GM12878 (cell line): Measurements from ENCODE around the gene OR2A12. TPM values are rescaled to one million over a fixed set of nuclear protein-coding genes. Genes with fewer than 3 reads are reported as not detected.

Experiments used
- ATAC-seq: fragments of 200-7000 bp; cut with Tn5 transposase; 3 replicates; pipeline ENCODE4 v1.9.1; 2020; ENCODE audit warnings: mild to moderate bottlenecking, moderate library complexity
- BruUV-seq: library from RNA; stranded (reverse); fragments of 400-500 nt; replicated peaks from 2 replicates; lab custom pipeline; 2021; lab: Mats Ljungman, UMichigan
- CTCF ChIA-PET: fragments of 300-600 bp; sonication (Branson Sonifier 250); formaldehyde crosslinking; extraction: SDS; loops from one replicate; lab custom pipeline; 2021; ENCODE audit warnings: inconsistent platforms; lab: Yijun Ruan, JAX
- POLR2A ChIA-PET: fragments of 350-600 bp; formaldehyde crosslinking; extraction: SDS; loops from one replicate; lab custom pipeline; 2021; ENCODE audit warnings: inconsistent platforms; lab: Charles Lee
- RAD21 ChIA-PET: fragments of 300-600 bp; sonication (Branson Sonifier 250); formaldehyde crosslinking; loops from one replicate; lab custom pipeline; 2023; ENCODE audit warnings: antibody characterized with exemption; ENCODE audit not compliant: unreplicated experiment; lab: Charles Lee
- SMC1A ChIA-PET: fragments of 300-600 bp; sonication (Branson Sonifier 250); formaldehyde crosslinking; loops from one replicate; lab custom pipeline; 2023; ENCODE audit not compliant: unreplicated experiment, uncharacterized antibody; lab: Charles Lee
- DNase-seq: peaks from one replicate; pipeline ENCODE4 v3.0.0-alpha.2; 2011; ENCODE audit warnings: low read depth, low spot score
- FAIRE-seq: peaks from 3 replicates; lab custom pipeline; 2011; peaks lifted over from hg19 to GRCh38; lab: Jason Lieb, UNC
- H2AFZ ChIP-seq: 2 replicates; pipeline ENCODE4 v1.6.0; 2011; ENCODE audit warnings: low read depth, low read length, control low read depth; ENCODE audit not compliant: control insufficient read depth
- H3K27ac ChIP-seq: 2 replicates; pipeline ENCODE4 v1.5.1; 2011; ENCODE audit warnings: control low read depth; ENCODE audit not compliant: control insufficient read depth, insufficient read depth
- H3K27me3 ChIP-seq, 2 experiments: replicated peaks in 1 of 2; 2 replicates each; pipeline versions ENCODE4 v1.6.0 to v1.6.1; 2011; ENCODE audit warnings: low read length in 1 of 2; ENCODE audit not compliant: control insufficient read depth in 2 of 2, insufficient read depth in 2 of 2
- H3K36me3 ChIP-seq, 2 experiments: 2 replicates each; pipeline ENCODE4 v1.5.1; 2011; ENCODE audit warnings: low read length in 1 of 2; ENCODE audit not compliant: control insufficient read depth in 2 of 2, insufficient read depth in 2 of 2
- H3K4me1 ChIP-seq: 2 replicates; pipeline ENCODE4 v1.6.1; 2011; ENCODE audit warnings: mild to moderate bottlenecking, low read length, moderate library complexity, mixed read lengths; ENCODE audit not compliant: control insufficient read depth, insufficient read depth
- H3K4me2 ChIP-seq: 2 replicates; pipeline ENCODE4 v1.6.0; 2011; ENCODE audit warnings: control low read depth; ENCODE audit not compliant: control insufficient read depth, insufficient read depth
- H3K4me3 ChIP-seq: fragments of 200-600 bp; sonication (generic); 2 replicates; pipeline ENCODE4 v1.5.1; 2016
- H3K79me2 ChIP-seq: 2 replicates; pipeline ENCODE4 v1.6.0; 2011; ENCODE audit warnings: low read length; ENCODE audit not compliant: control insufficient read depth, insufficient read depth
- H3K9ac ChIP-seq: 2 replicates; pipeline ENCODE4 v1.8.0; 2011; ENCODE audit warnings: low read length, control low read depth, mixed read lengths; ENCODE audit not compliant: control insufficient read depth, insufficient read depth
- H3K9me3 ChIP-seq: replicated peaks from 3 replicates; pipeline ENCODE4 v1.5.1; 2011; ENCODE audit warnings: mild to moderate bottlenecking, low read length; ENCODE audit not compliant: control insufficient read depth, insufficient read depth
- H4K20me1 ChIP-seq: 2 replicates; pipeline ENCODE4 v1.6.0; 2011; ENCODE audit not compliant: control insufficient read depth, insufficient read depth
- CHD4 ChIP-seq: fragments of 200-600 bp; sonication (generic); IDR thresholded peaks from 2 replicates; pipeline ENCODE4 v1.6.1; 2016; ENCODE audit warnings: mild to moderate bottlenecking
- FOS ChIP-seq: IDR thresholded peaks from 3 replicates; pipeline ENCODE4 v1.6.1; 2011; ENCODE audit warnings: borderline replicate concordance; ENCODE audit not compliant: insufficient read length; ENCODE audit errors: extremely low read depth
- MEF2B ChIP-seq: fragments of 450-650 bp; IDR thresholded peaks from 2 replicates; pipeline ENCODE4 v1.6.1; 2018; ENCODE audit warnings: mild to moderate bottlenecking, moderate library complexity; ENCODE audit not compliant: partially characterized antibody, poor library complexity, severe bottlenecking
- MXI1 ChIP-seq: fragments of 150-350 bp; IDR thresholded peaks from 2 replicates; pipeline ENCODE4 v1.6.1; 2011; ENCODE audit warnings: low read depth, mild to moderate bottlenecking, inconsistent platforms, low read length, improper control_type of control experiment
- MYB ChIP-seq: fragments of 150-350 bp; IDR thresholded peaks from 2 replicates; pipeline ENCODE4 v1.6.1; 2014; ENCODE audit warnings: mild to moderate bottlenecking, low read depth, low read length, borderline replicate concordance
- NBN ChIP-seq: fragments of 450-650 bp; IDR thresholded peaks from 2 replicates; pipeline ENCODE4 v1.6.1; 2016
- NFYB ChIP-seq: IDR thresholded peaks from 2 replicates; pipeline ENCODE4 v1.6.1; 2011; ENCODE audit warnings: low read depth, mild to moderate bottlenecking, low read length, improper control_type of control experiment, moderate library complexity; ENCODE audit not compliant: insufficient read depth
- RAD21 ChIP-seq: IDR thresholded peaks from 2 replicates; pipeline ENCODE4 v1.6.1; 2011; ENCODE audit warnings: mild to moderate bottlenecking, low read depth, low read length, moderate library complexity; ENCODE audit not compliant: insufficient read depth
- RELA ChIP-seq: fragments of 450-650 bp; IDR thresholded peaks from 2 replicates; pipeline ENCODE4 v1.8.0; 2014; ENCODE audit warnings: borderline replicate concordance; ENCODE audit not compliant: partially characterized antibody
- RFX5 ChIP-seq: IDR thresholded peaks from 2 replicates; pipeline ENCODE4 v1.6.1; 2011; ENCODE audit warnings: low read depth, low read length, improper control_type of control experiment
- YY1 ChIP-seq: IDR thresholded peaks from 2 replicates; pipeline ENCODE4 v1.6.1; 2011; ENCODE audit warnings: low read depth, mild to moderate bottlenecking, low read length
- ZNF207 ChIP-seq: fragments of 450-650 bp; IDR thresholded peaks from 2 replicates; pipeline ENCODE4 v1.6.1; 2014; ENCODE audit warnings: antibody characterized with exemption, mild to moderate bottlenecking, borderline replicate concordance
- WGBS: methylation state at CpG from one replicate; pipeline ENCODE4 v1.1.6; 2016; ENCODE audit warnings: low lambda C conversion rate; ENCODE audit not compliant: insufficient replicate concordance, insufficient coverage; ENCODE audit errors: missing lambda C conversion rate; 5-methylcytosine and 5-hydroxymethylcytosine counted together
- in situ Hi-C: fragments of 300-500 bp; cut with MboI; formaldehyde crosslinking; loops from 9 replicates; pipeline ENCODE4 v1.14.3; 2018; ENCODE audit warnings: mixed read lengths
- intact Hi-C: fragments of 100-400 bp; cut with micrococcal nuclease; formaldehyde crosslinking; loops from one replicate; pipeline ENCODE4 v1.14.2; 2022; ENCODE audit not compliant: unreplicated experiment
- polyA plus RNA-seq, 11 experiments: library from polyadenylated mRNA; depleted of rRNA in 4 of 11; unstranded in 6 of 11; stranded (reverse) in 5 of 11; fragments of >200 nt; fragmentation: Nextera tagmentation in 4 of 11; fragmentation: Illumina TruSeq in 1 of 11; extraction: Ambion mirVana in 4 of 11; extraction: Trizol in 1 of 11; gene quantifications; 1 replicate in 1 of 11; 2 replicates in 10 of 11; pipeline versions ENCODE4 v1.2.1 to v1.2.3, GENCODE V29; 2011 to 2016; ENCODE audit warnings: inconsistent platforms in 2 of 11, missing spikeins in 2 of 11, low read depth in 1 of 11
- total RNA-seq, 4 experiments: library from RNA; depleted of rRNA in 3 of 4; stranded (reverse); fragments of >200 nt in 3 of 4; fragmentation: Illumina TruSeq in 1 of 4; extraction: Trizol in 1 of 4; gene quantifications; 2 replicates each; pipeline versions ENCODE4 v1.2.1 to v1.2.3, GENCODE V29; 2013 to 2021
- TF ChIP-seq, protein P1 (sequence below): fragments of 450-650 bp; IDR thresholded peaks from 2 replicates; pipeline ENCODE4 v1.6.1; 2017; ENCODE audit warnings: borderline replicate concordance
- TF ChIP-seq, protein P2 (sequence below): fragments of 450-650 bp; IDR thresholded peaks from 2 replicates; pipeline ENCODE4 v1.6.1; 2018; ENCODE audit warnings: mild to moderate bottlenecking, low read depth, moderate library complexity; ENCODE audit not compliant: partially characterized antibody
- TF ChIP-seq, protein P3 (sequence below): IDR thresholded peaks from 2 replicates; pipeline ENCODE4 v1.6.1; 2012; ENCODE audit warnings: low read depth, low read length, improper control_type of control experiment

Gene OR2A12
- total and polyA plus RNA-seq, 10 of the 15 experiments (the other 5 are each of a cell fraction or from before 2014, with no cell fraction given): not detected

DNA sequence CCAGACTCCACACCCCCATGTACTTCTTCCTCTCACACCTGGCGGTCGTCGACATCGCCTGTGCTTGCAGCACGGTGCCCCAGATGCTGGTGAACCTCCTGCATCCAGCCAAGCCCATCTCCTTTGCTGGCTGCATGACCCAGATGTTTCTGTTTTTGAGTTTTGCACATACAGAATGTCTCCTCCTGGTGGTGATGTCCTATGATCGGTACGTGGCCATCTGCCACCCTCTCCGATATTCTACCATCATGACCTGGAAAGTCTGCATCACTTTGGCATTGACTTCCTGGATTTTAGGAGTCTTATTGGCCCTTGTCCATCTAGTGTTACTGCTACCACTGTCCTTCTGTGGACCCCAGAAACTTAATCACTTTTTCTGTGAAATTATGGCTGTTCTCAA lies 11.7 kb upstream of the OR2A12 start:
- ChIA-PET POLR2A (no interaction called here), CTCF (no interaction called here), SMC1A (no interaction called here), RAD21 (no interaction called here)
- WGBS: 60% methylated on average over 8 of the region's 8 CpGs
- Histone ChIP-seq H3K4me1 (no peaks in the 10 kb centered on the region), H3K4me2 (no peak overlapping the region), H3K27ac (no peak overlapping the region), H3K27me3 (0 out of 4 replicates have a peak, but pooled peaks cover 0 to 3% of the 10 kb centered on the region in 2 experiments), H3K9me3 (no peaks in the 10 kb centered on the region), H3K9ac (no peak overlapping the region), H2AFZ (no peak overlapping the region), H3K36me3 (no peaks in the 10 kb centered on the region), H3K79me2 (no peaks in the 10 kb centered on the region), H4K20me1 (no peaks in the 10 kb centered on the region), H3K4me3 (no peak overlapping the region)
- BruUV-seq: no TSS peak
- no peak for ATAC-seq
- FAIRE-seq: no peak
- in situ Hi-C loops: no loop called here
- intact Hi-C loops: no loop called here
- TF ChIP-seq, protein P1, sequence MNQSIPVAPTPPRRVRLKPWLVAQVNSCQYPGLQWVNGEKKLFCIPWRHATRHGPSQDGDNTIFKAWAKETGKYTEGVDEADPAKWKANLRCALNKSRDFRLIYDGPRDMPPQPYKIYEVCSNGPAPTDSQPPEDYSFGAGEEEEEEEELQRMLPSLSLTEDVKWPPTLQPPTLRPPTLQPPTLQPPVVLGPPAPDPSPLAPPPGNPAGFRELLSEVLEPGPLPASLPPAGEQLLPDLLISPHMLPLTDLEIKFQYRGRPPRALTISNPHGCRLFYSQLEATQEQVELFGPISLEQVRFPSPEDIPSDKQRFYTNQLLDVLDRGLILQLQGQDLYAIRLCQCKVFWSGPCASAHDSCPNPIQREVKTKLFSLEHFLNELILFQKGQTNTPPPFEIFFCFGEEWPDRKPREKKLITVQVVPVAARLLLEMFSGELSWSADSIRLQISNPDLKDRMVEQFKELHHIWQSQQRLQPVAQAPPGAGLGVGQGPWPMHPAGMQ: no peak
- TF ChIP-seq NFYB (no peak), ZNF207 (no peak), RAD21 (no peak), YY1 (no peak), CHD4 (no peak), RELA (no peak), MXI1 (no peak), NBN (no peak), RFX5 (no peak), MYB (no peak), FOS (no peak), MEF2B (no peak)
- TF ChIP-seq, protein P2, sequence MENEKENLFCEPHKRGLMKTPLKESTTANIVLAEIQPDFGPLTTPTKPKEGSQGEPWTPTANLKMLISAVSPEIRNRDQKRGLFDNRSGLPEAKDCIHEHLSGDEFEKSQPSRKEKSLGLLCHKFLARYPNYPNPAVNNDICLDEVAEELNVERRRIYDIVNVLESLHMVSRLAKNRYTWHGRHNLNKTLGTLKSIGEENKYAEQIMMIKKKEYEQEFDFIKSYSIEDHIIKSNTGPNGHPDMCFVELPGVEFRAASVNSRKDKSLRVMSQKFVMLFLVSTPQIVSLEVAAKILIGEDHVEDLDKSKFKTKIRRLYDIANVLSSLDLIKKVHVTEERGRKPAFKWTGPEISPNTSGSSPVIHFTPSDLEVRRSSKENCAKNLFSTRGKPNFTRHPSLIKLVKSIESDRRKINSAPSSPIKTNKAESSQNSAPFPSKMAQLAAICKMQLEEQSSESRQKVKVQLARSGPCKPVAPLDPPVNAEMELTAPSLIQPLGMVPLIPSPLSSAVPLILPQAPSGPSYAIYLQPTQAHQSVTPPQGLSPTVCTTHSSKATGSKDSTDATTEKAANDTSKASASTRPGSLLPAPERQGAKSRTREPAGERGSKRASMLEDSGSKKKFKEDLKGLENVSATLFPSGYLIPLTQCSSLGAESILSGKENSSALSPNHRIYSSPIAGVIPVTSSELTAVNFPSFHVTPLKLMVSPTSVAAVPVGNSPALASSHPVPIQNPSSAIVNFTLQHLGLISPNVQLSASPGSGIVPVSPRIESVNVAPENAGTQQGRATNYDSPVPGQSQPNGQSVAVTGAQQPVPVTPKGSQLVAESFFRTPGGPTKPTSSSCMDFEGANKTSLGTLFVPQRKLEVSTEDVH: no peak
- TF ChIP-seq, protein P3, sequence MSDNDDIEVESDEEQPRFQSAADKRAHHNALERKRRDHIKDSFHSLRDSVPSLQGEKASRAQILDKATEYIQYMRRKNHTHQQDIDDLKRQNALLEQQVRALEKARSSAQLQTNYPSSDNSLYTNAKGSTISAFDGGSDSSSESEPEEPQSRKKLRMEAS: no peak
- DNase-seq: no peak
